Measurements from ENCODE around the gene BUD31.
"Not testable (repeated sequence)": the region's sequence is repeated elsewhere in the genome, so short reads cannot be mapped to it uniquely, and the experiment has no call there.

BUD31 gene

GRCh38 chr7:99415513-99416127, 6.9 kb downstream of the BUD31 start:
- H3K4me1 ChIP-seq (ENCODE audit: control insufficient read depth in 1 of 2, insufficient read depth in 1 of 2, low read depth in 1 of 2, low read length in 1 of 2); H3K27me3 ChIP-seq; H3K4me3 ChIP-seq (ENCODE audit: low read depth in 1 of 2, low read length in 1 of 2); H3K9me3 ChIP-seq; H3K27ac ChIP-seq: not testable (repeated sequence)
- peak; percentile 42 for TF ChIP-seq CTCF (IDR thresholded peaks at IDR 0.05)
- peaks cover 98% of the 10 kb centered on the region for H3K36me3 ChIP-seq

GRCh38 chr7:99418260-99418659, 9.5 kb downstream of the BUD31 start:
- Histone ChIP-seq H3K4me3 (ENCODE audit: low read depth in 1 of 2, low read length in 1 of 2) (no peak overlapping the region), H3K9me3 (no peaks in the 10 kb centered on the region), H3K4me1 (ENCODE audit: control insufficient read depth in 1 of 2, insufficient read depth in 1 of 2, low read depth in 1 of 2, low read length in 1 of 2) (no peaks in the 10 kb centered on the region), H3K27me3 (no peaks in the 10 kb centered on the region), H3K36me3 (peaks cover 78% of the 10 kb centered on the region), H3K27ac (no peak overlapping the region)
- no peak for TF ChIP-seq CTCF (IDR thresholded peaks at IDR 0.05)

DNA sequence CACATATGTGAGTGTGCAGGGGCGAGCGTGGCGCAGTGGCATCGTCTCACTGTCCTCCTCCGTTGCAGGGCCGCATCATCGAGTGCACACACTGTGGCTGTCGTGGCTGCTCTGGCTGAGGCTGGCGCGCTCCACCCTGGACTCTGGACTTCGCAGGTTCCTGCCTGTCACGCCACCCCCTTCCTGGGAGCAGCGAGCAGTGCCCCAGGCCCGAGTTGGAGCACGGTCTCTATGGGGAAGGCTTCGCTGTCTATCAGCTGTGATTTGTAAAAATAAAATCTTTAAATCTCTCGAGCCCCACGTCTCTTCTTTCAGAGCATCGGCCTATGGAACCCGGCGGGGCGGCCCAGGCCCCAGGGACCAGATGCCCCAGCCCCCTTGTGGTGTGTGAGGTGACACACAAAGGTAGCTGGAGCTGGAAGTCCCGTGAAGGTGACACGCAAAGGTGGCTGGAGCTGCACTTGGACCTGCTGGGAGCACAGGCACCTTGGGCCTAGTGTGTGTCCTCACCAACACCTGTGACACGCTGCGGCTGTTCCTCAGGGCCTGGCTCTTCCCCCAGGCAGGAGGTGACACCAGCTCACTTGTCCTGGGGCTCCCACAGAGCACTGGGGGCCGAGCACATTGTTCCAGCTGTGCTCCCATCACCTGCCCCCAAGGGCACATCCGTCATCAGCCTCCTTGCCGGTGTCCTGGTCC, 10.7 kb downstream of the BUD31 start:
- Histone ChIP-seq H3K27me3 (no peaks in the 10 kb centered on the region), H3K4me3 (ENCODE audit: low read depth in 1 of 2, low read length in 1 of 2) (no peak overlapping the region), H3K27ac (no peak overlapping the region), H3K4me1 (ENCODE audit: control insufficient read depth in 1 of 2, insufficient read depth in 1 of 2, low read depth in 1 of 2, low read length in 1 of 2) (no peaks in the 10 kb centered on the region), H3K9me3 (no peaks in the 10 kb centered on the region), H3K36me3 (peaks cover 75% of the 10 kb centered on the region)
- no peak for TF ChIP-seq CTCF (IDR thresholded peaks at IDR 0.05)

- H3K4me3 ChIP-seq (ENCODE audit: low read depth in 1 of 2, low read length in 1 of 2): no peak overlapping the region
- no peak for TF ChIP-seq CTCF (IDR thresholded peaks at IDR 0.05)
- H3K36me3 ChIP-seq: peaks cover 73% of the 10 kb centered on the region
Observed at GRCh38 chr7:99420213-99420612, 11.4 kb downstream of the BUD31 start.

DNA sequence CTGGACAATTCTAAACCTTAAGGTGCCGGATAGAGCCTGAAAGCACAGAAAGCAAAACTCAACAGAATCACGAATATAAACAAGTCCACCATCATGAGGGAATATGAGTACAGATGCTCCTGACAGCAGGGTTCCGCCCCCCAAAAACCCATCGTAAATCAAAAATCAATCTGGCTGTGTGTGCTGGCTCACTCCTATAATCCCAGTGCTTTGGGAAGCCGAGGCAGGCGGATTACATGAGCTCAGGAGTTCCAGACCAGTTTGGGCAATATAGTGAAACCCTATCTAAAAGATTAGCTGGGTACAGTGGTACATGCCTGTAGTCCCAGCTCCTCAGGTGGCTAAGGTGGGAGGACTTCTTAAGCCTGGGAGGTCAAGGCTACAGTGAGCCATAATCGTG, 12.2 kb downstream of the BUD31 start:
- Histone ChIP-seq H3K36me3 (peaks cover 66% of the 10 kb centered on the region), H3K9me3 (no peaks in the 10 kb centered on the region), H3K4me3 (ENCODE audit: low read depth in 1 of 2, low read length in 1 of 2) (no peak overlapping the region), H3K27me3 (no peaks in the 10 kb centered on the region), H3K27ac (no peak overlapping the region), H3K4me1 (ENCODE audit: control insufficient read depth in 1 of 2, insufficient read depth in 1 of 2, low read depth in 1 of 2, low read length in 1 of 2) (no peaks in the 10 kb centered on the region)
- TF ChIP-seq CTCF (IDR thresholded peaks at IDR 0.05): no peak

More at GRCh38 chr7:99420213-99420612, 11.4 kb downstream of the BUD31 start:
- Histone ChIP-seq H3K4me1 (ENCODE audit: control insufficient read depth in 1 of 2, insufficient read depth in 1 of 2, low read depth in 1 of 2, low read length in 1 of 2) (no peaks in the 10 kb centered on the region), H3K27ac (no peak overlapping the region), H3K27me3 (no peaks in the 10 kb centered on the region), H3K9me3 (no peaks in the 10 kb centered on the region)
